Uterus (tissue), 2 donors: Measurements from ENCODE around the gene ZNF486.
"Not testable (repeated sequence)": the region's sequence is repeated elsewhere in the genome, so short reads cannot be mapped to it uniquely, and the experiment has no call there.

Experiments used
- CTCF ChIP-seq, 4 experiments: fragments of 200-600 bp in 2 of 4; fragments of 450-650 bp in 2 of 4; sonication (generic) in 2 of 4; IDR thresholded peaks; one replicate each; pipeline ENCODE4 v1.5.1; 2016 to 2019; ENCODE audit warnings: antibody characterized with exemption in 4 of 4, mild to moderate bottlenecking in 2 of 4, moderate library complexity in 1 of 4
- POLR2A ChIP-seq, 2 donors: fragments of 450-650 bp; IDR thresholded peaks; one replicate each; pipeline ENCODE4 v1.6.1; 2016; ENCODE audit warnings: antibody characterized with exemption in 2 of 2, mild to moderate bottlenecking in 1 of 2, moderate library complexity in 1 of 2

DNA sequence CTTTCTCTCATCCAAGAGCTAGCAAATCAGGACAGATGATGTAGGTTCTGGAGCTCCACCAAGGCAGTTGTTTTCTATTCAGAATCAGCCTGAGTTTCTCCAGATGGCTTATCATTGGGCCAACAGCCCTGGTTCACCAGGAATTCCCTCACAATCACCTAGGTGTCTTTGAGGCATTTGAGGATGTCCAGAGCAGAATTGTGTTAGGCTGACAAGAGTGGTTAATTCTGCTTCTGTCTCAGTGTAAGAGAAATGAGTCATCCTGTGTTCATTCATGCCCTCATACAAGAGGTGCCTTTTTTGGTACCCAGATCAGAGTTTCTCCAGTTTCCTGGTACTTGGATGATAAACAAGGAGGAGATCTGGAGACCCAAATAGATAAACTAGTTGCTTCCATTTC lies 12.9 kb downstream of the ZNF486 start:
- not testable (repeated sequence) for TF ChIP-seq CTCF, POLR2A (IDR thresholded peaks at IDR 0.05)
